Measurements from ENCODE around the gene IGF2R.

IGF2R gene

GRCh38 chr6:160031442-160031841 is 62.6 kb downstream of the IGF2R start:
- no peak for DNase-seq

DNA sequence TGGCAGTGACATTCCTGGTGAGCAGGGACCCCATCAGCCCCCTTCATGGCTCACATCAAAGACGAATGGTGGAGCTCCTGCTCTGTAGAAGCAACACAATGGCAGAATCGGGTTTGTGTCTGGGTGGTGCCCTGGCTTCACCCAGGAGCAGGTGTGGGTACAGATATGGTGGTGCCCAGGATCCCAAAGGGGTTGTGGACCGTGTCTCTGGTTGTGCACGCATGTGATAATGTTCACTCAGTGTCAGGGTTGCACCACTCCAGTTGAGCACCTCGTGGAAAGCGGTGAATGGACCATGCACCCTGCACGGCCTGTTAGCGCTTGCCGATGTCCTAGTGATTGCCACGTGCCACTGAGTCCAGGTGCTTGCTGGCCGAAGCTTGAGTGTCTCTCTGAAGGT is 63.0 kb downstream of the IGF2R start:
- DNase-seq = no peak

- DNase-seq = no peak
Observed at GRCh38 chr6:160032538-160032937, 63.7 kb downstream of the IGF2R start.

- DNase-seq = no peak
Observed at GRCh38 chr6:160034036-160034930, 65.4 kb downstream of the IGF2R start.

GRCh38 chr6:160035241-160035640 is 66.4 kb downstream of the IGF2R start:
- no peak for DNase-seq

- no peak for DNase-seq
Observed at GRCh38 chr6:160035693-160036330, 66.9 kb downstream of the IGF2R start.

GRCh38 chr6:160036331-160036695 is 67.4 kb downstream of the IGF2R start:
- no peak for DNase-seq

GRCh38 chr6:160036790-160037206 is 67.9 kb downstream of the IGF2R start:
- no peak for DNase-seq

DNA sequence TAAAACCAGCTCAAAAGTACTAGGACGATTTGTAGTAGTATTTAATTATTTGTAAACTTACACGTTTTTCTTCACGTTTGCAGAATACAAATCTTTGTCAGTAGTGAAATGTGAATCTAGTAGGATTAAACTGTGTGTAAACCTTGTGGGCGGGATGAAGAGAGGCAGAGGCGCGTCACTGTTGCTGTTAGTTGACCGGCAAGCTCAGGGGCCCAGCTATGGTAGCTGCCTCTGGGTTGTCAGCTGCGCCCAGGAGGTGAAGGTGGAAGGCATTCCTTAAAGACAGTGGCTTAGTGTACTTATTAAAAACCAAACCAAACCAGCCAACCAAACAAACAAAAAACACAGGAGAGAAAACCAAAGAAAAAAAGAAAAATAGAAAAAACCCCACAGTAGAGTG is 69.6 kb downstream of the IGF2R start:
- DNase-seq = no peak

- DNase-seq = no peak
Observed at GRCh38 chr6:160039441-160039840, 70.6 kb downstream of the IGF2R start.

- DNase-seq = no peak
Observed at GRCh38 chr6:160040055-160040454, 71.2 kb downstream of the IGF2R start.

- no peak for DNase-seq
Observed at GRCh38 chr6:160040527-160041264, 71.8 kb downstream of the IGF2R start.

- no peak for DNase-seq
Observed at GRCh38 chr6:160041608-160042007, 72.7 kb downstream of the IGF2R start.

- no peak for DNase-seq
Observed at GRCh38 chr6:160042014-160042773, 73.3 kb downstream of the IGF2R start.

- DNase-seq = no peak
Observed at GRCh38 chr6:160042788-160043301, 74.0 kb downstream of the IGF2R start.

DNA sequence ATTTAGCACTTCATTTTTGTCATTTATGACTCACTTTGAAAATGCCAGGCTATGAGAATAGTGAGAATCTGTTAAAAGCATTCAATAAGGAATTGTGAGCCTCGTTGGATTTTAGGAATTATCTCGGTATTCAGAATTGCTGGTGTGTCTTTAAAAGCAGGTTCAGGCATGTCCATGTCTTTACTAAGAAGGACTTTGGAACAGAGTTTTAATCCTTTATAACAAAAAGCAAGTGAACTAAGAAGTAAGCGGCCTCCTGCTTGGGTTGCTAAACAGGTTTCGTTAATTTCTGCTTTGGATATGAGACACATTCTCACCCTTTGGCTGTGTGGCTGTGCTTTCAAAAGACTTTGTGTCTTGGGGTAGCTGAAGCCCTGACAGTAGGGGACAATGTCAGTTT is 74.9 kb downstream of the IGF2R start:
- DNase-seq = no peak

DNA sequence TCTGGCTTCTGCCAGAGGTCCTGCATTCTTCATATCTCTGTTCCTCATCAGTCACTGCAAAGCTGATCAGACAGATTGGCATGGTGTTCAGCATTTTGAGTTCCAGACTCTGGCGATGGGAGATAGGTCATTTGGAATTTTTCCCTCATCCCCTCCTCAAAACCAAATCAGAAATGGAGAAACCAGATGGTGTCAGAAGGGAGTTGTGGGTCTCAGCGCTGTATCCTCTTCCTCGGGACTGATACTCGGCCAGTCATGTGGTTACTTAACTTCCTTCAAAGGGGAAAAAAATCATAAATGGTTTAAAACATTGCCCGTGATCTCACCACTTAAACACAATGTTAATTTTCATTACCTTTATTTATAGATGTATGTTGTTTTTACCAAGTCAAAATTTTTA is 75.8 kb downstream of the IGF2R start:
- no peak for DNase-seq

DNA sequence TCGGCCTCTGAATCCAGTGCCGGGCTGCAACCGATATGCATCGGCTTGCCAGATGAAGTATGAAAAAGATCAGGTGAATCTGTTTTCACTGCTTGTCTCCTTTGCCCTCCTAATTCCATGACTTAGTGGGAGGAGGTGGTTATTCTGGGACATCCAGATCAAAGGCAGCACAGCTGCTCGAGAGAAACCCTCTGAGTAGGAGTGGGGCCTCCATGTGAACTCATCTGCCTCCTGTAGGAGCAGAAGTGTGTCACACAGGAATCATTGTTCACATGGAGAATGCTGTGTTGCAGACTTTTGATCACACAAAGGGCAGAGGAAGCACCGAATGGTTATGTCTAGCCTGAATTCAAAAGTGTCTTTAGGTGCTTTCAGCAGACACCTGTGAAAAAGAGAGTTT is 79.6 kb downstream of the IGF2R start:
- no peak for DNase-seq

DNA sequence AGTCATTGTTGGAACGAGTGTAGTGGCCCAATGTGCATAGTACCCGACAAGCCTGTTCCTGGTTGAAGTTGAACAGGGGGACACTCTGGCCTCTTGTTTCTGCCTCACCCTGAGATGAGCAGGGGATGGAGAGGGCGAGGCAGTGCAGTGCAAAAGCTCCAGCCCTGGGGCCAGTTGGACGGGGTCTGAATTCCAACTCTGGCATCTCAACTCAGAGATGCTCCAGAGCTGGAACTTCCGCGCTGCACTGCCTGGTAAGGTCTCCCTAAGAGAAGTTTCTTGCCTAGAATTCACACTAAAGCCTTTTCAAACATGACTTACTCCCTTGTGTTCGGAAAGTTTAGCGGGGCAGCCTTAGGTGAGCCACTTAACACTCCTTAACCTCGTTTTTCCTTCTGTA is 80.5 kb downstream of the IGF2R start:
- no peak for DNase-seq

DNA sequence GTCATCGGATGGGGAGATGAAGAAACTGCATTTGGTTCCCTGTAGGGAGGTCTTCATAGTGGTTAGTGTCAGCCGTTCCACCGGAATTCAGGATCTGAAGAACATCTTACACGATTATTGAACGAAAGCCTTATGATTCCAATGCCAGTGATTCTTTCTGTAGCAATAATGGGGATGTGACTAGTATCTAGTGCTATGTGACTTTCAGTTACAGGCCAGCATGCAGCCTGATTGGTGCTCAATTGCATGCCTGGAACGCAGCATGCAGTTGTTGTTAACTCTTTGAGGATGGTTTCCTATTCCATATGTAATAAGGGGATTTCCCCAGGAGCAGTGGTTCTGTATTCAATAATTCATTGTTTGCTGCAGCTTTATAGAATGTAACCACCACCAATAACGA is 81.1 kb downstream of the IGF2R start:
- DNase-seq = no peak

DNA sequence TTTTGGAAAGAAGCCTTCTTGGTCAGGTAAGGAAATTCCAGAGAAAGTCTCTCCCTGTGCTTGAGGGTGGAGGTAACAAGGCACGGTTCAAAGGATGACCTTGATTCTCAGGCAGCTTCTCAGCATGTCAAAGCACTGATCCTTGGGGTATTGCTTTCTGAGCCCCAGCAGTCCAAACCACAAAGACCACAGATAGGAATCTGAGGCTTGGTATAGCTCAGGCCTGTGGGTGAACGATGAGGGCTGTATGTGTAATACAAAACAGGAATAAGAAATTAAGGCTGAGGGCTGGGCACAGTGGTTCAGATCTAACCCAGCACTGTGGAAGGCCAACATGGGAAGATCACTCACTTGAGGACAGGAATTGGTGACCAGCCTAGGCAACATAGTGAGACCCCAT is 82.5 kb downstream of the IGF2R start:
- no peak for DNase-seq

- no peak for DNase-seq
Observed at GRCh38 chr6:160054271-160054670, 85.4 kb downstream of the IGF2R start.

DNA sequence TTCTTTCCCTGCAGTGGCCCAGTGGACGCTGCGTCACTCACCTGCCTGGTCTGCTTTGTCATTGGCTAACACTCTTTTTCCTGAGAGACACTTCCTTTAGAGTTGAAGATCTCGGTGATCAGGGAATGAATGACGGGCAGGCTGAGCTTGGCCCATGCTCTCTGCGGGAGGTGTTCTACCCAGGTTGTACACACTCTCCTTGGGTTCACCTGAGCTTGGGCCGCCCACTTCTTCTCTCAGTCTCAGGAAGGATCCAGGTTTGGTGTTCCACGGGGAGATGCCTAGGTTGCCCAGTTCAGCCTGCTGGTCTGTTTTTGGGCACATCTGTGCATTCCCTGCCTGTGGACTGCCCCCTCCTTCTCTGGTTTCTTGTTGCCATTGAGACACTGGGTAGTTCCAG is 86.0 kb downstream of the IGF2R start:
- DNase-seq = no peak
